GM12873 (cell line): ENCODE measurements around the gene LONRF3.

Experiments
- CTCF ChIP-seq: IDR thresholded peaks from 2 replicates; pipeline ENCODE4 v1.5.1; 2012; ENCODE audit warnings: low read depth, mild to moderate bottlenecking, moderate library complexity, low read length, control low read depth; ENCODE audit not compliant: insufficient read depth; ENCODE audit errors: missing control alignments

The LONRF3 gene

GRCh38 chrX:119009071-119009470, 34.7 kb downstream of the LONRF3 start:
- TF ChIP-seq CTCF: no peak

DNA sequence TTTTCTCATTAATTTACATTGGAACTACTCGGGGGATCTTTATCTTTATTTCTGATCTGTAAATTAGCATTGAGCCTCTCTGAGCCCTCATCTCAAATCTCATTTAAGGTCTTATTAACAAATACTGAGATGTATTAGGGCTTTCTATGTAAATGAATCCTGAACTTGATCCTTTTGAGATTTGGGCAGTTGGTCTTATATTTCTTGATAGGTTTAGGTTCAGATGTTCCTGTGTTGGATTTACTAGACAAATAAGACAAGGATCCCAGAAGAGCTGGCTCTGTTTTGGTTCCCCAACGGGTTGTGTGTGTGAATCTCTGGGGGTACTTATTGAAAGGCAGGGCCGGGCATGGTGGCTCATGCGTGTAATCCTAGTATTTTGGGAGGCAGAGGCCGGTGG, 36.1 kb downstream of the LONRF3 start:
- TF ChIP-seq CTCF: no peak

DNA sequence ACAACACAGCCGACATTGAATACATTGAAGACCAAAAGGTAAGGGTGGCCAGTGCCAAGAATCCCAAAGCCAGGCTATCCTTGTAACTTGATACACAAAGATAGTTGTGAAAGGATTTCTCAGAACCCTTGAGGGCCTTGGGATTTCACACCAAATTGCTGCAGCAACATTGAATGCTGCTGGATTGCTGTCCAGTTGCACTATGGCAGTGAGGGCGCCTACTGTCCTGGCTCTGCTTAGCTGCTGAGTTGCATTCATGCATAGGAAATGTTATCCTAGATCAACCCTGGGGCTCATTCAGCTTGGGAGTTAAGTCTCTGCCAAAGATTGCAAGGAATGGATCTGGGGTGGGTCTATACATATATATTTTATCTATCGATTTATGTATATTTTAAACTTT, 38.7 kb downstream of the LONRF3 start:
- no peak for TF ChIP-seq CTCF

- TF ChIP-seq CTCF: no peak
Measured at GRCh38 chrX:119015407-119016237, 41.2 kb downstream of the LONRF3 start.

DNA sequence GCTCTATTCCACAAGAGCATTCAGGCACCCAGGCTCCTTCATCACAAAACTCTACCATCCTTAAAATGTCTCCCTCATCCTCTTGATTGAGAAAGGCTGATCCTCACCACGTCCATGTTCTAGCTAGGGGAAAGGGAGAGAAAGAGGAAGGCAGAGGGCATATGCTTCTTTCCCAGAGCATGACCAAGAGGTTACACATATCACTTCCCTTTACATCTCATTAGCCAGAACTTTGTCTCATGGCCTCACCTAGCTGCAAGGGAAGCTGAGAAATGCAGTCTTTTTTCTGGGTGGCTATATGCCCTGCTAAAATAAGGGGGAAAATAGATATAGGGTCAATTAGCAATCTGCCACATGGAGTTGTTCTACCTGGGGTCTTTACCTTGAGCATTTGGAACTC, 42.7 kb downstream of the LONRF3 start:
- TF ChIP-seq CTCF: no peak

- no peak for TF ChIP-seq CTCF
Measured at GRCh38 chrX:119025900-119026299, 51.5 kb downstream of the LONRF3 start.

DNA sequence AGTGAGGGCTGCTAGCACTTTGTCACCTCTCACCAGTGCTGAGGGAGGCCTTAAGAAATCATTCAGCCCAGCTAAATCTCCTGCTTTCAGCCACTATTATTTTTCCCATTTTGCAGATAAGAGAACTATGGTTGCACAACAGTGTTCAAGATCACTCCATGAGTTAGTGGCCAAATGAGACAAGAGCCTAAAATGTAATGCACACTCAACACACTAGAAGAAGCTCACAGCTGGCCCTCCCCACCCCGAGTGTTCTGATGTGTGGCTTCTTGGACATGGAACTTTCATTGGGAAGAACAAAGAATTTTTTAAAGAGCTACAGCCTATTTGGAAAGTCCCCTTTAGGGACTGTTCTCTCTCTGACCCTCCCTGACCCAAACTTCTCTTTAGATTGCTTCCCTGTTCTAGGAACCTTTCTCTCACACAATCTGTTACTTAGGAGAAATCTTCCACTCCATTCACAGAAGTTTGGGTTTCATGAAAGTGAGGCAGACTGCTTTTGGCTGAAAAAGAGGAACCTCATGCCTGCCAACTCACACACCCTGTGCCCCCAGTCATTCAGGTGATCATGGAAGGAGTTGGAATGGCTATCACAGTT, 54.4 kb downstream of the LONRF3 start:
- TF ChIP-seq CTCF: no peak
